ENCODE measurements around the gene FADS6. TPM values are rescaled to one million over a fixed set of nuclear protein-coding genes. Genes with fewer than 3 reads are reported as not detected.

FADS6 gene
- total and polyA plus RNA-seq, 2 donors from 2014 or later: not detected

GRCh38 chr17:74846621-74847020 is 46.8 kb downstream of the FADS6 start:
- Histone ChIP-seq H3K4me3 (ENCODE audit: low read length in 3 of 3) (no peak overlapping the region), H3K4me1 (ENCODE audit: control insufficient read depth in 2 of 3, insufficient read depth in 2 of 3, low read depth in 1 of 3, low read length in 3 of 3) (peaks cover 0 to 4% (median 0%) of the 10 kb centered on the region in 3 donors), H3K27ac (ENCODE audit: low read depth in 2 of 2, low read length in 2 of 2) (no peak overlapping the region), H3K9ac (ENCODE audit: low read length in 3 of 3) (no peak overlapping the region), H3K36me3 (ENCODE audit: control insufficient read depth in 2 of 3, insufficient read depth in 3 of 3, low read length in 3 of 3) (no peaks in the 10 kb centered on the region), H3K9me3 (ENCODE audit: control insufficient read depth in 2 of 3, insufficient read depth in 1 of 3, low read length in 3 of 3) (no peaks in the 10 kb centered on the region), H3K27me3 (ENCODE audit: control insufficient read depth, insufficient read depth, low read length) (peaks cover 5% of the 10 kb centered on the region)
- TF ChIP-seq, protein P1, sequence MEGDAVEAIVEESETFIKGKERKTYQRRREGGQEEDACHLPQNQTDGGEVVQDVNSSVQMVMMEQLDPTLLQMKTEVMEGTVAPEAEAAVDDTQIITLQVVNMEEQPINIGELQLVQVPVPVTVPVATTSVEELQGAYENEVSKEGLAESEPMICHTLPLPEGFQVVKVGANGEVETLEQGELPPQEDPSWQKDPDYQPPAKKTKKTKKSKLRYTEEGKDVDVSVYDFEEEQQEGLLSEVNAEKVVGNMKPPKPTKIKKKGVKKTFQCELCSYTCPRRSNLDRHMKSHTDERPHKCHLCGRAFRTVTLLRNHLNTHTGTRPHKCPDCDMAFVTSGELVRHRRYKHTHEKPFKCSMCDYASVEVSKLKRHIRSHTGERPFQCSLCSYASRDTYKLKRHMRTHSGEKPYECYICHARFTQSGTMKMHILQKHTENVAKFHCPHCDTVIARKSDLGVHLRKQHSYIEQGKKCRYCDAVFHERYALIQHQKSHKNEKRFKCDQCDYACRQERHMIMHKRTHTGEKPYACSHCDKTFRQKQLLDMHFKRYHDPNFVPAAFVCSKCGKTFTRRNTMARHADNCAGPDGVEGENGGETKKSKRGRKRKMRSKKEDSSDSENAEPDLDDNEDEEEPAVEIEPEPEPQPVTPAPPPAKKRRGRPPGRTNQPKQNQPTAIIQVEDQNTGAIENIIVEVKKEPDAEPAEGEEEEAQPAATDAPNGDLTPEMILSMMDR (IDR thresholded peaks at IDR 0.05; ENCODE audit: borderline replicate concordance, extremely low read depth, insufficient read depth): no peak
- intact Hi-C loops (cut with DNase I): no loop called here
- DNase-seq (no peak), FAIRE-seq (no peak)

DNA sequence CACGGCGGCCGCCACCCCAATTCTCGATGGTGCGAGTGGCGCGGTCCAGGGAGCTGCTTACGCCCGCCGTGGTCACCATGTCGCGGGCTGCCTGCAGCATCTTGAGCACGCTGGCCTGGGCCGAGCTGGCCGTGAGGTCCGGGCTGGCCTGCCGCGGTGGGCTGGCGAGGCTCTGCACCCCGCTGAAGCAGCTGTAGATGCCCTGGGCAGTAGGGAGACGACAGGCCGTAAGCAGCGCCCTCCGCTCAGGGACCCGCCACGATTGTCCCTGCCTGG is 50.1 kb downstream of the FADS6 start:
- Histone ChIP-seq H3K27me3 (ENCODE audit: control insufficient read depth, insufficient read depth, low read length) (no peaks in the 10 kb centered on the region), H3K36me3 (ENCODE audit: control insufficient read depth in 2 of 3, insufficient read depth in 3 of 3, low read length in 3 of 3) (no peaks in the 10 kb centered on the region), H3K27ac (ENCODE audit: low read depth in 2 of 2, low read length in 2 of 2) (no peak overlapping the region), H3K4me1 (ENCODE audit: control insufficient read depth in 2 of 3, insufficient read depth in 2 of 3, low read depth in 1 of 3, low read length in 3 of 3) (peaks cover 0 to 10% (median 0%) of the 10 kb centered on the region in 3 donors), H3K9ac (ENCODE audit: low read length in 3 of 3) (no peak overlapping the region), H3K9me3 (ENCODE audit: control insufficient read depth in 2 of 3, insufficient read depth in 1 of 3, low read length in 3 of 3) (no peaks in the 10 kb centered on the region), H3K4me3 (ENCODE audit: low read length in 3 of 3) (no peak overlapping the region)
- DNase-seq (peak in 1 of 5 donors; percentile 71), FAIRE-seq (no peak)
- intact Hi-C loops (cut with DNase I): no loop called here
- TF ChIP-seq, protein P1 (IDR thresholded peaks at IDR 0.05; ENCODE audit: borderline replicate concordance, extremely low read depth, insufficient read depth): no peak

DNA sequence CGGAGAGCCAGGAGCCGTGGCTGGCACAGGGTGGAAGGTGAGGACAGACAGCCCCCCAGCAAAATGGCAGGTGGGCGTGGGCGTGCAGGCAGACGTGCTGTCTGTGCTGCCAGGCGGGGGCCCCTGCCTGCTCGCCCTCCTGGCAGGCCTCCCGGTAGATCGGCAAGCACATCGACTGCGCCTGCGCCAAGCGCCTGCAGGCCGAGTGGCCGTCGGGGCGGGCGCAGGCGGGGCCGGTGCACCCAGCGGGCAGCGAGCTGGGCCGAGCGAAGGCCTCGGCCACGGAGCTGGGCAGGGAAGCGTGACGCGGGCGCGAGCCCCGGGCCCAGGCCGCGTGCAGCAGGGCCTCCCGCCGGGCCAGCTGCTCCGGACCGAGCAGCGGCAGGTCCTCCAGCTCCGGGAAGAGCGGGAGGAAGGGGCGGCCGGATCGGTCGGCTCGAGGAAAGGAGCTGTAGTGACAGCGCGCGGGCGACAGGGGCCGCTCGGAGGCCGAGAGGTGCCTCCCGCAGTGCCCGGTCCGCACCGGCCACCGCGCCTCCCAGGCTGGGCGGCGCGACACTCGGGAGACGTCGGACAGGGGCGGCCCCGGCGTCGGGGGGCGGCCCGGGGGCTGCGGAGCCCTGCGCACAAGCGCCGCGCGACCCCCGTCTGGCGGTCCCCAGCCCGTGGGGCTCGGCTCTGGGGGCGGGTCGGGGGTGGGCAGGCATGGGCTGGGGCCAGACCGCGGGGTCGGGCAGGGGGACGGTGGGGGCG is 50.7 kb downstream of the FADS6 start:
- DNase-seq: peak; percentile 77 to 91 (median 84)
- Histone ChIP-seq H3K9ac (ENCODE audit: low read length in 3 of 3) (no peak overlapping the region), H3K4me3 (ENCODE audit: low read length in 3 of 3) (no peak overlapping the region), H3K9me3 (ENCODE audit: control insufficient read depth in 2 of 3, insufficient read depth in 1 of 3, low read length in 3 of 3) (no peaks in the 10 kb centered on the region), H3K27me3 (ENCODE audit: control insufficient read depth, insufficient read depth, low read length) (no peaks in the 10 kb centered on the region), H3K4me1 (ENCODE audit: control insufficient read depth in 2 of 3, insufficient read depth in 2 of 3, low read depth in 1 of 3, low read length in 3 of 3) (peaks cover 0 to 10% (median 0%) of the 10 kb centered on the region in 3 donors), H3K36me3 (ENCODE audit: control insufficient read depth in 2 of 3, insufficient read depth in 3 of 3, low read length in 3 of 3) (no peaks in the 10 kb centered on the region), H3K27ac (ENCODE audit: low read depth in 2 of 2, low read length in 2 of 2) (no peak overlapping the region)
- intact Hi-C loops (cut with DNase I): no loop called here
- TF ChIP-seq, protein P1 (IDR thresholded peaks at IDR 0.05; ENCODE audit: borderline replicate concordance, extremely low read depth, insufficient read depth): peak; percentile 33
- FAIRE-seq: no peak

Measured in kidney (tissue), 14 donors.